ENCODE measurements around the gene NCOA7. TPM values are rescaled to one million over a fixed set of nuclear protein-coding genes. Genes with fewer than 3 reads are reported as not detected.

Gene NCOA7
- total RNA-seq, 2 donors from 2014 or later = 26.5 to 30.0 TPM

DNA sequence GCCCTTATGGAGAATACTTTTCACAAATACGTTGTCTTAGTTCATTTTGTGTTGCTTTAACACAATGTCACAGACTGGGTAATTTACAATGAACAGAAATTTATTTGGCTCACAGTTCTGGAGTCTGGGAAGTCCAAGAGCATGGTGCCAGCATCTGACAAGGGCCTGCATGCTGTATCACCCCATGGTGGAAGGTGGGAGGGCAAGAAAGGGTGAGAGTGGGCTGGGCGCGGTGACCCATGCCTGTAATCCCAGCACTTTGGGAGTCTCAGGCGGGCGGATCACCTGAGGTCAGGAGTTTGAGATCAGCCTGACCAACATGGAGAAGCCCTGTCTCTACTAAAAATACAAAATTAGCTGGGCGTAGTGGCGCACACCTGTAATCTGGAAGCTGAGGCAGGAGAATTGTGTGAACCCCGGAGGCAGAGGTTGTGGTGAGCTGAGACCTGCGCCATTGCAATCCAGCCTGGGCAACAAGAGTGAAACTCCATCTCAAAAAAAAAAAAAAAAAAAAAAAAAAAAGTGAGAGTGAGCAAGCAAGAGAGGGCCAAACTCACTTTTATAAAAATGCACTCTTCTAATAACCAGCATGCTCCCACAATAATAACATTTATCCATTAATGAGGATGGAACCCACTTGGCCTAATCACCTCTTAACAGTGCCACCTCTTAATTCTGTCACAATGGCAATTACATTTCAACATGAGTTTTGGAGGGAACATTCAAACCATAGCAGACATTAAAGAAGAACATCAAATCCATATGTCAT is 36.1 kb downstream of the NCOA7 start:
- WGBS, 2 donors = 96% methylated on average over 9 of the region's 9 CpGs
- intact Hi-C loops (cut with DNase I) = no loop called here
- ATAC-seq = no peak

GRCh38 chr6:125827788-125828320 is 37.1 kb downstream of the NCOA7 start:
- intact Hi-C loops (cut with DNase I) = no loop called here
- no peak for ATAC-seq
- no peaks in the 10 kb centered on the region for H3K9me3 ChIP-seq
- H3K4me1 ChIP-seq = peaks cover 14% of the 10 kb centered on the region
- H3K27ac ChIP-seq = no peak overlapping the region
- H3K4me3 ChIP-seq = no peak overlapping the region
- H3K36me3 ChIP-seq (replicated peaks in 1 of 2; ENCODE audit: insufficient read depth in 1 of 2, low read depth in 2 of 2) = no peaks in the 10 kb centered on the region
- TF ChIP-seq, protein P1, sequence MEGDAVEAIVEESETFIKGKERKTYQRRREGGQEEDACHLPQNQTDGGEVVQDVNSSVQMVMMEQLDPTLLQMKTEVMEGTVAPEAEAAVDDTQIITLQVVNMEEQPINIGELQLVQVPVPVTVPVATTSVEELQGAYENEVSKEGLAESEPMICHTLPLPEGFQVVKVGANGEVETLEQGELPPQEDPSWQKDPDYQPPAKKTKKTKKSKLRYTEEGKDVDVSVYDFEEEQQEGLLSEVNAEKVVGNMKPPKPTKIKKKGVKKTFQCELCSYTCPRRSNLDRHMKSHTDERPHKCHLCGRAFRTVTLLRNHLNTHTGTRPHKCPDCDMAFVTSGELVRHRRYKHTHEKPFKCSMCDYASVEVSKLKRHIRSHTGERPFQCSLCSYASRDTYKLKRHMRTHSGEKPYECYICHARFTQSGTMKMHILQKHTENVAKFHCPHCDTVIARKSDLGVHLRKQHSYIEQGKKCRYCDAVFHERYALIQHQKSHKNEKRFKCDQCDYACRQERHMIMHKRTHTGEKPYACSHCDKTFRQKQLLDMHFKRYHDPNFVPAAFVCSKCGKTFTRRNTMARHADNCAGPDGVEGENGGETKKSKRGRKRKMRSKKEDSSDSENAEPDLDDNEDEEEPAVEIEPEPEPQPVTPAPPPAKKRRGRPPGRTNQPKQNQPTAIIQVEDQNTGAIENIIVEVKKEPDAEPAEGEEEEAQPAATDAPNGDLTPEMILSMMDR (IDR thresholded peaks at IDR 0.05) = no peak
- TF ChIP-seq POLR2A (IDR thresholded peaks at IDR 0.05) = no peak
- no peaks in the 10 kb centered on the region for H3K27me3 ChIP-seq
- DNase-seq = no peak
- 61 to 70% methylated on average over 2 of the region's 2 CpGs for WGBS, 2 donors

More for the DNA sequence above, 36.1 kb downstream of the NCOA7 start:
- Histone ChIP-seq H3K36me3 (replicated peaks in 1 of 2; ENCODE audit: insufficient read depth in 1 of 2, low read depth in 2 of 2) (no peaks in the 10 kb centered on the region), H3K27me3 (no peaks in the 10 kb centered on the region), H3K27ac (no peak overlapping the region), H3K4me3 (no peak overlapping the region), H3K9me3 (no peaks in the 10 kb centered on the region), H3K4me1 (peaks cover 24% of the 10 kb centered on the region)
- DNase-seq = no peak
- TF ChIP-seq, protein P1 (IDR thresholded peaks at IDR 0.05) = no peak
- TF ChIP-seq POLR2A (IDR thresholded peaks at IDR 0.05) = no peak

DNA sequence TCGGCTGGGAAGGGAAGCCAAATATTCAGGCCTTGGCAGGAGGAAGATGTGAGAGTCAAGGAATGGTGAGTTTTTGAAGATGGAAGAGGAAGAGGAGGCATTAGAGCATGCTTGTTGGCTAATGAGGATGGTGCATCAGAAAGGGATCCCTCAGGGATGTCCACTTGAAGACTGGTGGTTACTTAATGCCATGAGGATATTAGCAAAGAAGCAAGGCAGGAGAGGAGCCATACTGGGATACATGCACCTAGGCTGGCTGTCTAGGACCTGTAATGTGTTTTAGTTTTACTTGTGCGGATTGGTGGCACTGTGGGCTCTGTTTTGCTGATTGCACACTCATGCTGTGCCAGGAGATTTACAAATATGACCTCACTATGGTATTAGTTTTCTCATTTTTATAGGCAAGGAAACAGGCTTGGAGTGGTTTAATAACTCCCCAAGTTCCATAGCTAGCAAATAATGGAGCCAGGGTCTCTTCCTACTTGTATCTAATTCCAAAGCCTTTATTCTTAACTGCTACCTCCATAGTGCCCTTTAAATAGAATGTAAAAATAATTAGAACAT is 37.8 kb downstream of the NCOA7 start:
- TF ChIP-seq, protein P1 (IDR thresholded peaks at IDR 0.05) = no peak
- no peak for TF ChIP-seq POLR2A (IDR thresholded peaks at IDR 0.05)
- Histone ChIP-seq H3K36me3 (replicated peaks in 1 of 2; ENCODE audit: insufficient read depth in 1 of 2, low read depth in 2 of 2) (no peaks in the 10 kb centered on the region), H3K9me3 (no peaks in the 10 kb centered on the region), H3K4me1 (peaks cover 7% of the 10 kb centered on the region), H3K27ac (no peak overlapping the region), H3K27me3 (no peaks in the 10 kb centered on the region), H3K4me3 (no peak overlapping the region)
- DNase-seq (no peak), ATAC-seq (no peak)
- 81 to 88% methylated on average over 2 of the region's 2 CpGs for WGBS, 2 donors
- intact Hi-C loops (cut with DNase I) = no loop called here

DNA sequence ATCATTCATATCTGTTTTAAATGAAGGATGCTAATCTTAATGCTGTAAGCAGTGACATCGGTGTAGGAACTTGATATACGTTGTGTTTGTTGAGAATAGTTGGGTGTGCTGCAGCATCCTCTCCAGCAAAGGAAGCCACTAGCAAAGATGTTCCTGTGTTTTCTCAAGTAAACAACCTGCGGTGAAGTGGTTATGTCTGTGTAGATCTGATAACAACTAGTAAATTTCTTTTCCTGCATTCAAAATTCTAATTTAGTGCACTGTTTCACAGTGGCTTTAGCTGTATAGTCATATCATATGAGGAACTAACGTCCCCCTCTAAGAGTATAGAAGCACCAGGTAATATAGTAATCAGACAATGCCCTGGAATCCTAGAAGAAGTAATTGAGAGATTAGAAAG is 38.7 kb downstream of the NCOA7 start:
- Histone ChIP-seq H3K27ac (no peak overlapping the region), H3K36me3 (replicated peaks in 1 of 2; ENCODE audit: insufficient read depth in 1 of 2, low read depth in 2 of 2) (no peaks in the 10 kb centered on the region), H3K9me3 (no peaks in the 10 kb centered on the region), H3K4me3 (no peak overlapping the region), H3K4me1 (peaks cover 2% of the 10 kb centered on the region), H3K27me3 (no peaks in the 10 kb centered on the region)
- TF ChIP-seq POLR2A (IDR thresholded peaks at IDR 0.05) = no peak
- 67 to 94% methylated on average over 4 of the region's 4 CpGs for WGBS, 2 donors
- intact Hi-C loops (cut with DNase I) = no loop called here
- DNase-seq = no peak
- ATAC-seq = no peak

GRCh38 chr6:125831659-125832058 is 40.9 kb downstream of the NCOA7 start:
- ATAC-seq (no peak), DNase-seq (no peak)
- WGBS, 2 donors = 83 to 95% methylated on average over 5 of the region's 5 CpGs
- intact Hi-C loops (cut with DNase I) = no loop called here
- no peak for TF ChIP-seq POLR2A (IDR thresholded peaks at IDR 0.05)
- TF ChIP-seq, protein P1 (IDR thresholded peaks at IDR 0.05) = no peak
- Histone ChIP-seq H3K9me3 (no peaks in the 10 kb centered on the region), H3K4me3 (no peak overlapping the region), H3K27me3 (no peaks in the 10 kb centered on the region), H3K36me3 (replicated peaks in 1 of 2; ENCODE audit: insufficient read depth in 1 of 2, low read depth in 2 of 2) (no peaks in the 10 kb centered on the region), H3K4me1 (peaks cover 13% of the 10 kb centered on the region), H3K27ac (no peak overlapping the region)
